ENCODE measurements around the gene MTRF1L.

The MTRF1L gene, protein sequence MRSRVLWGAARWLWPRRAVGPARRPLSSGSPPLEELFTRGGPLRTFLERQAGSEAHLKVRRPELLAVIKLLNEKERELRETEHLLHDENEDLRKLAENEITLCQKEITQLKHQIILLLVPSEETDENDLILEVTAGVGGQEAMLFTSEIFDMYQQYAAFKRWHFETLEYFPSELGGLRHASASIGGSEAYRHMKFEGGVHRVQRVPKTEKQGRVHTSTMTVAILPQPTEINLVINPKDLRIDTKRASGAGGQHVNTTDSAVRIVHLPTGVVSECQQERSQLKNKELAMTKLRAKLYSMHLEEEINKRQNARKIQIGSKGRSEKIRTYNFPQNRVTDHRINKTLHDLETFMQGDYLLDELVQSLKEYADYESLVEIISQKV

DNA sequence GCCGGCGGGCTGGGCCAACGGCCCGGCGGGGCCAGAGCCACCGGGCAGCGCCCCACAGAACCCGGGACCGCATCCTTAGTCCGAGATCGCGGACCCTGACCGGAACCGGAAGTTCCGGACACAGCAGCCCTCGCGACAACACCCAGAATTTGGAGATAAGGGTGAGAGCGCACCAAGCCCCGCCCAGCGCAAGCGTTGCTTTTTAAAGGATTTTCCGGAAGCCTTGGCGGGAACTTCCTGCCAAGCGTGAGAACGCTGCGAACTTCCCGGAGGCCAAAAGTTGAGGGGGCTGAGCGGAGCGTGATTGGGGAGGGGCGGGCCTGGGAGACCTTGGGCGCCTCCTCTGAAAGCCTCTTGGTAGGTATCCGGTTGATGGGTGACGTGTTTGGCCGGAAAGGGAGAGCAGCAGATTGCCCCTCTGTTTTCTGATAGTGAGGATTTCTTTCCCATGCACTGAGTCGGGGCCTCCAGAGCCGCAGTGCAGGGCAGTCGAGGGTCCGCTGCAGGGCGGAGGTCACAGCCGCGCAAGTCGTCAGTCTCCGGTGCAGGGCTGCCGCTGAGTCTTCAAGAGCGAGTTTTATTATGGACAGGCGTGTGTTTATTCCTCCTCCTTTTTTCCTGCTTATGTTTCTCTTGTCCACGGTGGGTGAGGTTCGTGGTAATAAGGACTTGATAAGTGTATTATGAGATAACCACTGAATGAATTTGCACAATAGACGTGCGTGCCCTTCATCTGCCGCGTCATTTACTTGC, at the start of gene MTRF1L:
MTRF1L (minus strand) TSS at position 97 of the 753 bp plus-strand sequence; CDS start at position 73, 24 bp downstream.
- TF ChIP-seq, protein P1, sequence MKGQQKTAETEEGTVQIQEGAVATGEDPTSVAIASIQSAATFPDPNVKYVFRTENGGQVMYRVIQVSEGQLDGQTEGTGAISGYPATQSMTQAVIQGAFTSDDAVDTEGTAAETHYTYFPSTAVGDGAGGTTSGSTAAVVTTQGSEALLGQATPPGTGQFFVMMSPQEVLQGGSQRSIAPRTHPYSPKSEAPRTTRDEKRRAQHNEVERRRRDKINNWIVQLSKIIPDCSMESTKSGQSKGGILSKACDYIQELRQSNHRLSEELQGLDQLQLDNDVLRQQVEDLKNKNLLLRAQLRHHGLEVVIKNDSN (IDR thresholded peaks at IDR 0.05) = no peak
- no peak for TF ChIP-seq TEAD4 (IDR thresholded peaks at IDR 0.05)
- peak; percentile 45 for TF ChIP-seq TAF1 (IDR thresholded peaks at IDR 0.05; ENCODE audit: low read depth)
- TF ChIP-seq YY1 (IDR thresholded peaks at IDR 0.05; ENCODE audit: low read depth) = no peak
- TF ChIP-seq CEBPB (IDR thresholded peaks at IDR 0.05) = no peak
- TF ChIP-seq RAD21 (IDR thresholded peaks at IDR 0.05; ENCODE audit: low read depth) = no peak
- no peak for TF ChIP-seq TCF12 (IDR thresholded peaks at IDR 0.05; ENCODE audit: low read depth)
- TF ChIP-seq CREB1 (IDR thresholded peaks at IDR 0.05; ENCODE audit: low read depth) = no peak
- TF ChIP-seq ZBTB7A (IDR thresholded peaks at IDR 0.05; ENCODE audit: low read depth) = no peak
- TF ChIP-seq, protein P2, sequence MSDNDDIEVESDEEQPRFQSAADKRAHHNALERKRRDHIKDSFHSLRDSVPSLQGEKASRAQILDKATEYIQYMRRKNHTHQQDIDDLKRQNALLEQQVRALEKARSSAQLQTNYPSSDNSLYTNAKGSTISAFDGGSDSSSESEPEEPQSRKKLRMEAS (IDR thresholded peaks at IDR 0.05) = 0 out of 2 replicates have a peak, but pooled peaks have one; percentile 16
- TF ChIP-seq EP300 (IDR thresholded peaks at IDR 0.05; ENCODE audit: borderline replicate concordance) = 0 out of 2 replicates have a peak, but pooled peaks have one; percentile 17
- peak; percentile 39; the same call in 1 of the 2 replicates for TF ChIP-seq FOXM1 (IDR thresholded peaks at IDR 0.05; ENCODE audit: borderline replicate concordance, low read depth)
- no peak for TF ChIP-seq NFIC (IDR thresholded peaks at IDR 0.05)
- TF ChIP-seq, protein P3, sequence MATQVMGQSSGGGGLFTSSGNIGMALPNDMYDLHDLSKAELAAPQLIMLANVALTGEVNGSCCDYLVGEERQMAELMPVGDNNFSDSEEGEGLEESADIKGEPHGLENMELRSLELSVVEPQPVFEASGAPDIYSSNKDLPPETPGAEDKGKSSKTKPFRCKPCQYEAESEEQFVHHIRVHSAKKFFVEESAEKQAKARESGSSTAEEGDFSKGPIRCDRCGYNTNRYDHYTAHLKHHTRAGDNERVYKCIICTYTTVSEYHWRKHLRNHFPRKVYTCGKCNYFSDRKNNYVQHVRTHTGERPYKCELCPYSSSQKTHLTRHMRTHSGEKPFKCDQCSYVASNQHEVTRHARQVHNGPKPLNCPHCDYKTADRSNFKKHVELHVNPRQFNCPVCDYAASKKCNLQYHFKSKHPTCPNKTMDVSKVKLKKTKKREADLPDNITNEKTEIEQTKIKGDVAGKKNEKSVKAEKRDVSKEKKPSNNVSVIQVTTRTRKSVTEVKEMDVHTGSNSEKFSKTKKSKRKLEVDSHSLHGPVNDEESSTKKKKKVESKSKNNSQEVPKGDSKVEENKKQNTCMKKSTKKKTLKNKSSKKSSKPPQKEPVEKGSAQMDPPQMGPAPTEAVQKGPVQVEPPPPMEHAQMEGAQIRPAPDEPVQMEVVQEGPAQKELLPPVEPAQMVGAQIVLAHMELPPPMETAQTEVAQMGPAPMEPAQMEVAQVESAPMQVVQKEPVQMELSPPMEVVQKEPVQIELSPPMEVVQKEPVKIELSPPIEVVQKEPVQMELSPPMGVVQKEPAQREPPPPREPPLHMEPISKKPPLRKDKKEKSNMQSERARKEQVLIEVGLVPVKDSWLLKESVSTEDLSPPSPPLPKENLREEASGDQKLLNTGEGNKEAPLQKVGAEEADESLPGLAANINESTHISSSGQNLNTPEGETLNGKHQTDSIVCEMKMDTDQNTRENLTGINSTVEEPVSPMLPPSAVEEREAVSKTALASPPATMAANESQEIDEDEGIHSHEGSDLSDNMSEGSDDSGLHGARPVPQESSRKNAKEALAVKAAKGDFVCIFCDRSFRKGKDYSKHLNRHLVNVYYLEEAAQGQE (IDR thresholded peaks at IDR 0.05; ENCODE audit: low read depth) = no peak
- TF ChIP-seq EGR1 (IDR thresholded peaks at IDR 0.05) = no peak

DNA sequence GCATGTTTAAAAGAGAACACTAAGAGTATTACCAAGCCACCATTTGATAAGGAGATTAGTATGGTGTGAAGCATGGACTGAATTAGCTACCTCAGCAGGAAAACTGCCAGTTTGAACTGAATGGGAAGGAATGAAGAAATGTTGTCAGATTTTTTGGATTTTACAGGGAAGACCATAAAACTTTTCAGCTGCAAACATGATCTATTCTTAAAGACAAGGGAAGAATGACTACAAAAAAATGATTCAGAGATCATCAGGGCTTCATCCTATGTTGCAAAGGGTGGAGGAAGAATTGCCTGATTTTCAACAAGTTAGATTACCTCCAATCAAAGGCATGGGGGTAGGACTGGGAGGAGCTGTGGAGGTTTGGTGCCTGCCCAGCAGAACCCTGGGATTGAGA, 49.3 kb upstream of the MTRF1L start:
- TF ChIP-seq ZBTB7A (IDR thresholded peaks at IDR 0.05; ENCODE audit: low read depth) = no peak
- no peak for TF ChIP-seq CEBPB (IDR thresholded peaks at IDR 0.05)
- no peak for TF ChIP-seq NFIC (IDR thresholded peaks at IDR 0.05)
- no peak for TF ChIP-seq EP300 (IDR thresholded peaks at IDR 0.05; ENCODE audit: borderline replicate concordance)
- no peak for TF ChIP-seq EGR1 (IDR thresholded peaks at IDR 0.05)
- no peak for TF ChIP-seq TEAD4 (IDR thresholded peaks at IDR 0.05)
- TF ChIP-seq, protein P2 (IDR thresholded peaks at IDR 0.05) = no peak
- no peak for TF ChIP-seq CREB1 (IDR thresholded peaks at IDR 0.05; ENCODE audit: low read depth)
- no peak for TF ChIP-seq YY1 (IDR thresholded peaks at IDR 0.05; ENCODE audit: low read depth)
- no peak for TF ChIP-seq RAD21 (IDR thresholded peaks at IDR 0.05; ENCODE audit: low read depth)
- no peak for TF ChIP-seq TAF1 (IDR thresholded peaks at IDR 0.05; ENCODE audit: low read depth)
- TF ChIP-seq, protein P1 (IDR thresholded peaks at IDR 0.05) = no peak
- TF ChIP-seq, protein P3 (IDR thresholded peaks at IDR 0.05; ENCODE audit: low read depth) = no peak
- TF ChIP-seq FOXM1 (IDR thresholded peaks at IDR 0.05; ENCODE audit: borderline replicate concordance, low read depth) = no peak
- TF ChIP-seq TCF12 (IDR thresholded peaks at IDR 0.05; ENCODE audit: low read depth) = no peak

DNA sequence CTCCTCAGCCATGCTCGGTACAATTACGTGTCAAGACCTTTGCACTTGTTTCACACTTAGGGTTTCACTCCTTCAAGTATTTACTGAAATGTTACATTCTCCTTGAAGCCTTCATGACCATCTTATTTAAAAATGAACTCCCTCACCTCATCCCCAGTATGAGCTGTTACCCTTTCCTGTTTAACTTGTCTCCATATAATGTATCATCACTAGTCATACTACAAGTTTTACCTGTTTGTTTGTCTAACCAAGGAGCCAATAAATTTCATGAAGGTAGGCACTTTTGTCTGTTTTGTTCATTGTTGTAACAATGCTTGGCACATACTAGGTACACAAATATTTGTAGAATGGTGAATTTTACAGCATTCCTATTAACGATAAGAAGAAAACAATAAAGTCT, 46.1 kb upstream of the MTRF1L start:
- TF ChIP-seq TAF1 (IDR thresholded peaks at IDR 0.05; ENCODE audit: low read depth) (no peak), RAD21 (IDR thresholded peaks at IDR 0.05; ENCODE audit: low read depth) (no peak), ZBTB7A (IDR thresholded peaks at IDR 0.05; ENCODE audit: low read depth) (no peak)

DNA sequence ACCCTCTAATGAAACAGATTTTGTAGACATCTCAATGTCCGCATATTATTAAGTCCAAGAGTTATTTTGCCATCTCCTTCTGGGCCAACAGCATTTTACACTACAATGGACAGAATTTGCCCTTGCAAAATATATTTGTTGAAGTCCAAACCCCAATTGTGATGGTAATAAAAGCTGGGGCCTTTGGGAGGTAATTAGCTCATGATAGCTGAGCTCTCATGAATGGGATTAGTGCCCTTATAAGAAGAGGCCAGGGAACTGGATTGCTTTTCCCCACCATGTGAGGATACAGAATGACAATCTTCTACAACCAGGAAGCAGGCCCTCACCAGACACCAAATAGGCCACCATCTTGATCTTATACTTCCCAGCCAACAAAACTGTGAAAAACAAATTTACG, 44.9 kb upstream of the MTRF1L start:
- TF ChIP-seq, protein P3 (IDR thresholded peaks at IDR 0.05; ENCODE audit: low read depth) = no peak
- no peak for TF ChIP-seq NFIC (IDR thresholded peaks at IDR 0.05)
- TF ChIP-seq CREB1 (IDR thresholded peaks at IDR 0.05; ENCODE audit: low read depth) = no peak
- no peak for TF ChIP-seq TCF12 (IDR thresholded peaks at IDR 0.05; ENCODE audit: low read depth)
- no peak for TF ChIP-seq YY1 (IDR thresholded peaks at IDR 0.05; ENCODE audit: low read depth)
- TF ChIP-seq, protein P1 (IDR thresholded peaks at IDR 0.05) = no peak
- no peak for TF ChIP-seq FOXM1 (IDR thresholded peaks at IDR 0.05; ENCODE audit: borderline replicate concordance, low read depth)
- no peak for TF ChIP-seq CEBPB (IDR thresholded peaks at IDR 0.05)
- TF ChIP-seq RAD21 (IDR thresholded peaks at IDR 0.05; ENCODE audit: low read depth) = no peak
- TF ChIP-seq ZBTB7A (IDR thresholded peaks at IDR 0.05; ENCODE audit: low read depth) = no peak

All from Ishikawa (cell line).